ENCODE measurements around the gene RAD51D. TPM values are rescaled to one million over a fixed set of nuclear protein-coding genes. Genes with fewer than 3 reads are reported as not detected.
"Not testable (repeated sequence)": the region's sequence is repeated elsewhere in the genome, so short reads cannot be mapped to it uniquely, and the experiment has no call there.

RAD51D gene
- total RNA-seq, 1 donor from 2014 or later, result 14.8 TPM

- Mint-ChIP-seq H3K36me3 (ENCODE audit: unreplicated experiment) (no peaks in the 10 kb centered on the region), H3K4me3 (ENCODE audit: unreplicated experiment) (no peak overlapping the region), H3K9me3 (ENCODE audit: unreplicated experiment) (no peaks in the 10 kb centered on the region), H3K27ac (ENCODE audit: unreplicated experiment) (no peak overlapping the region), H3K4me1 (ENCODE audit: unreplicated experiment) (no peaks in the 10 kb centered on the region), H3K27me3 (ENCODE audit: unreplicated experiment) (peaks cover 42% of the 10 kb centered on the region)
- no peak for DNase-seq (ENCODE audit: extremely low spot score, unreplicated experiment)
- TF ChIP-seq, protein P1, sequence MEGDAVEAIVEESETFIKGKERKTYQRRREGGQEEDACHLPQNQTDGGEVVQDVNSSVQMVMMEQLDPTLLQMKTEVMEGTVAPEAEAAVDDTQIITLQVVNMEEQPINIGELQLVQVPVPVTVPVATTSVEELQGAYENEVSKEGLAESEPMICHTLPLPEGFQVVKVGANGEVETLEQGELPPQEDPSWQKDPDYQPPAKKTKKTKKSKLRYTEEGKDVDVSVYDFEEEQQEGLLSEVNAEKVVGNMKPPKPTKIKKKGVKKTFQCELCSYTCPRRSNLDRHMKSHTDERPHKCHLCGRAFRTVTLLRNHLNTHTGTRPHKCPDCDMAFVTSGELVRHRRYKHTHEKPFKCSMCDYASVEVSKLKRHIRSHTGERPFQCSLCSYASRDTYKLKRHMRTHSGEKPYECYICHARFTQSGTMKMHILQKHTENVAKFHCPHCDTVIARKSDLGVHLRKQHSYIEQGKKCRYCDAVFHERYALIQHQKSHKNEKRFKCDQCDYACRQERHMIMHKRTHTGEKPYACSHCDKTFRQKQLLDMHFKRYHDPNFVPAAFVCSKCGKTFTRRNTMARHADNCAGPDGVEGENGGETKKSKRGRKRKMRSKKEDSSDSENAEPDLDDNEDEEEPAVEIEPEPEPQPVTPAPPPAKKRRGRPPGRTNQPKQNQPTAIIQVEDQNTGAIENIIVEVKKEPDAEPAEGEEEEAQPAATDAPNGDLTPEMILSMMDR (IDR thresholded peaks at IDR 0.05), result no peak
Observed at GRCh38 chr17:35155246-35155645, 35.6 kb upstream of the RAD51D start.

DNA sequence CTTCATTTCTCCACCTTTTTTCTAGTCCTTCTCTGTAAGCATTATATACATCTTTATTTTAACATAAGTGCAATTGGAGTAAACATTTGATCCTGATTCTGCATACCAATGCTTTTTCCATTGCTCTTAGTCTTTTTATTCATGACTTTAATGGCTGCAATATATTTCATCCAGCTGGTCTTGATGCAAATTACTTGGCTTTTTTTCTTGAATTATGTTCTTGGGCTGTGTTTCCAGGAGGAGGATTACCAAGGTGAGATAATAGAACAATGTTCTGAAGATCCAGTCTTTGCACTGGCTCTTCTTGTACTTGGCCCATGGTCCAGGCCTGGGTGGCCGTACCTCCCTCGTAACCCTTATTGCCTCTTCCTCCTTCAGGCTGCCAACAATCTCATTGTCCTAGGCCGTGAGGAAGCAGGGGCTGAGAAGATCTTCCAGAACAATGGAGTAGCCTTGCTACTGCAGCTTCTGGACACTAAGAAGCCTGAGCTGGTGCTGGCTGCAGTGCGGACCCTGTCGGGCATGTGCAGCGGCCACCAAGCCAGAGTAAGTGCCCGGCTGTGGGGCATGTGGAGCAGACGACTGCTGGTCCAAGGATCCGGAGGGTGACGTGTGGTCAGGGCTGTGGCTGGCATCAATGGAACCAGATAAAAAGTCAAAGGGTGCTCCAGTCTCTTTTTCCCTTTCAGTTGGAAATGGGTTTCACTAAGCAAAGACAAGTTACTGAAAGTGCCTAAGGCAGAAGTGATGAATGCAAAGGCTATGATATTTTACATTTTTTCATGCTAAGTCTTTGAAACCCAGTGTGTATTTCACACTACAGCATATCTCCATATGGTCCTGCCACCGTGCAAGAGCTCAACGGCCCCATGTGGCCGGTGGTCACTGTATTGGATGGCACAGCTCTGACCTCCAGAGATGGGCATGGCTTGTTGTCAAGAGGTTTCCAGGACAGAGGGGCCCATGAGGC lies 34.8 kb upstream of the RAD51D start:
- no peak overlapping the region for H3K27ac Mint-ChIP-seq (ENCODE audit: unreplicated experiment)
- no peaks in the 10 kb centered on the region for H3K36me3 Mint-ChIP-seq (ENCODE audit: unreplicated experiment)
- DNase-seq (ENCODE audit: extremely low spot score, unreplicated experiment), result no peak
- H3K4me1 Mint-ChIP-seq (ENCODE audit: unreplicated experiment), result no peaks in the 10 kb centered on the region
- no peaks in the 10 kb centered on the region for H3K9me3 Mint-ChIP-seq (ENCODE audit: unreplicated experiment)
- TF ChIP-seq, protein P1 (IDR thresholded peaks at IDR 0.05), result no peak
- no peak overlapping the region for H3K4me3 Mint-ChIP-seq (ENCODE audit: unreplicated experiment)
- H3K27me3 Mint-ChIP-seq (ENCODE audit: unreplicated experiment), result peaks cover 40% of the 10 kb centered on the region

GRCh38 chr17:35152421-35153140 lies 32.9 kb upstream of the RAD51D start:
- DNase-seq (ENCODE audit: extremely low spot score, unreplicated experiment), result no peak

GRCh38 chr17:35151080-35151479 lies 31.4 kb upstream of the RAD51D start:
- H3K4me1 Mint-ChIP-seq (ENCODE audit: unreplicated experiment); DNase-seq (ENCODE audit: extremely low spot score, unreplicated experiment); H3K27ac Mint-ChIP-seq (ENCODE audit: unreplicated experiment); H3K4me3 Mint-ChIP-seq (ENCODE audit: unreplicated experiment); H3K9me3 Mint-ChIP-seq (ENCODE audit: unreplicated experiment); H3K36me3 Mint-ChIP-seq (ENCODE audit: unreplicated experiment): not testable (repeated sequence)
- H3K27me3 Mint-ChIP-seq (ENCODE audit: unreplicated experiment), result peaks cover 41% of the 10 kb centered on the region

More at GRCh38 chr17:35152421-35153140, 32.9 kb upstream of the RAD51D start:
- Mint-ChIP-seq H3K4me1 (ENCODE audit: unreplicated experiment) (no peaks in the 10 kb centered on the region), H3K27me3 (ENCODE audit: unreplicated experiment) (peaks cover 39% of the 10 kb centered on the region), H3K4me3 (ENCODE audit: unreplicated experiment) (no peak overlapping the region), H3K36me3 (ENCODE audit: unreplicated experiment) (no peaks in the 10 kb centered on the region), H3K9me3 (ENCODE audit: unreplicated experiment) (no peaks in the 10 kb centered on the region), H3K27ac (ENCODE audit: unreplicated experiment) (no peak overlapping the region)
- TF ChIP-seq, protein P1 (IDR thresholded peaks at IDR 0.05), result no peak

DNA sequence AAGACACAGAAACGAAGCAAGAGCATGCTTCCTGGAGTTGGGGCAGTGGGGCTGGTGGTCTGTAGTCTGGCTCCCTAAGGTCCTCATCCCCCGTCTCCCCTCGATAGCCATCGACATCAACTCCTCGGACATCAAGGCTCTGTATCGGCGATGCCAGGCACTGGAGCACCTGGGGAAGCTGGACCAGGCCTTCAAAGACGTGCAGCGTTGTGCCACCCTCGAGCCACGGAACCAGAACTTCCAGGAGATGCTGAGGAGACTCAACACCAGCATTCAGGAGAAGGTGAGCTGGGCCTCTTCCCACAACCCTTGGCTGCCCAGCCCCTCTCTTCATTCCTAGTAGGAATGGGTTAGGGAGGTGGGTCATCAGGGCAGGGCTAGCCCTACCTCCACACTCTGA lies 30.3 kb upstream of the RAD51D start:
- Mint-ChIP-seq H3K4me3 (ENCODE audit: unreplicated experiment) (no peak overlapping the region), H3K27me3 (ENCODE audit: unreplicated experiment) (peaks cover 34% of the 10 kb centered on the region), H3K9me3 (ENCODE audit: unreplicated experiment) (no peaks in the 10 kb centered on the region), H3K4me1 (ENCODE audit: unreplicated experiment) (no peaks in the 10 kb centered on the region), H3K27ac (ENCODE audit: unreplicated experiment) (no peak overlapping the region), H3K36me3 (ENCODE audit: unreplicated experiment) (no peaks in the 10 kb centered on the region)
- no peak for DNase-seq (ENCODE audit: extremely low spot score, unreplicated experiment)
- TF ChIP-seq, protein P1 (IDR thresholded peaks at IDR 0.05), result no peak

All from osteocyte (in vitro differentiated cells).